Vagina (tissue), 2 donors: ENCODE data around the gene CPSF4L.

Experiments
- POLR2A ChIP-seq, 2 donors: fragments of 450-650 bp; IDR thresholded peaks; one replicate each; pipeline ENCODE4 v1.6.1; 2017; ENCODE audit warnings: antibody characterized with exemption in 2 of 2, mild to moderate bottlenecking in 2 of 2, moderate library complexity in 2 of 2
- POLR2AphosphoS5 ChIP-seq, 2 donors: sonication (generic); formaldehyde crosslinking; IDR thresholded peaks; one replicate each; pipeline ENCODE4 v1.9.0; 2017; ENCODE audit warnings: antibody characterized with exemption in 2 of 2, mild to moderate bottlenecking in 2 of 2, low read depth in 1 of 2; ENCODE audit not compliant: insufficient read depth in 1 of 2
- TF ChIP-seq, protein P1 (sequence below), 3 experiments: fragments of 450-650 bp in 2 of 3; fragments of 200-600 bp in 1 of 3; sonication (generic) in 1 of 3; IDR thresholded peaks; one replicate each; pipeline ENCODE4 v1.5.1; 2017 to 2019; ENCODE audit warnings: antibody characterized with exemption in 3 of 3, mild to moderate bottlenecking in 2 of 3, moderate library complexity in 2 of 3

GRCh38 chr17:73280191-73280590 is 18.5 kb upstream of the CPSF4L start:
- TF ChIP-seq POLR2A (IDR thresholded peaks at IDR 0.05), result no peak
- TF ChIP-seq, protein P1, sequence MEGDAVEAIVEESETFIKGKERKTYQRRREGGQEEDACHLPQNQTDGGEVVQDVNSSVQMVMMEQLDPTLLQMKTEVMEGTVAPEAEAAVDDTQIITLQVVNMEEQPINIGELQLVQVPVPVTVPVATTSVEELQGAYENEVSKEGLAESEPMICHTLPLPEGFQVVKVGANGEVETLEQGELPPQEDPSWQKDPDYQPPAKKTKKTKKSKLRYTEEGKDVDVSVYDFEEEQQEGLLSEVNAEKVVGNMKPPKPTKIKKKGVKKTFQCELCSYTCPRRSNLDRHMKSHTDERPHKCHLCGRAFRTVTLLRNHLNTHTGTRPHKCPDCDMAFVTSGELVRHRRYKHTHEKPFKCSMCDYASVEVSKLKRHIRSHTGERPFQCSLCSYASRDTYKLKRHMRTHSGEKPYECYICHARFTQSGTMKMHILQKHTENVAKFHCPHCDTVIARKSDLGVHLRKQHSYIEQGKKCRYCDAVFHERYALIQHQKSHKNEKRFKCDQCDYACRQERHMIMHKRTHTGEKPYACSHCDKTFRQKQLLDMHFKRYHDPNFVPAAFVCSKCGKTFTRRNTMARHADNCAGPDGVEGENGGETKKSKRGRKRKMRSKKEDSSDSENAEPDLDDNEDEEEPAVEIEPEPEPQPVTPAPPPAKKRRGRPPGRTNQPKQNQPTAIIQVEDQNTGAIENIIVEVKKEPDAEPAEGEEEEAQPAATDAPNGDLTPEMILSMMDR (IDR thresholded peaks at IDR 0.05), result no peak
- no peak for TF ChIP-seq POLR2AphosphoS5 (IDR thresholded peaks at IDR 0.05; ENCODE audit: insufficient read depth in 1 of 2, low read depth in 1 of 2)
